Right renal cortex interstitium (tissue), 3 donors: ENCODE measurements around the gene NOTCH4. TPM values are rescaled to one million over a fixed set of nuclear protein-coding genes. Genes with fewer than 3 reads are reported as not detected.

Source experiments
- DNase-seq, 3 donors: peaks; one replicate each; pipeline ENCODE4 v3.0.0-alpha.2; 2013; ENCODE audit warnings: low read depth in 3 of 3, low spot score in 2 of 3
- polyA plus RNA-seq, 3 donors: library from polyadenylated mRNA; unstranded; fragments of 120-200 nt; gene quantifications; one replicate each; pipeline ENCODE4 v1.2.1, GENCODE V29; 2013; ENCODE audit not compliant: insufficient read length in 3 of 3

The NOTCH4 gene
- polyA plus RNA-seq, 3 donors: 13.2 to 16.5 (median 14.1) TPM

DNA sequence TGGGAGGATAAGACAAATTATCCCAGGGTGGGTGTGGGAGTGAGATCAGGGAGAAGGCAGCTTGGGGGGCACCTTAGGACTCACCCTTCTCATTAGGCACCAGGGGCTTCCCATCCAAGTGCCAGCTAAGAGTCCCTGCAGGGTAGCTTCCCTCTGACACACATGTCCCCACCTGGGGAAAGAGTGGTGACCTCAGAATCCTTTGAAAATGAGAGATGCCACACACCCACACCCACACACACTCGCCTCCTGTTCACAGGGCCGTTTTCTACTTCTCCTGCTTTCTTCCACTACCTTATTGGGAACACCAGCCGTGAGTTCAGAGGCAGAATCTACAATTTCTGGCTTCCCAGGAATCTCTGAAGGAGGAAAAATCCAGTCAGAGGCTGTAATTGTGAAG lies 40.8 kb downstream of the NOTCH4 start:
- DNase-seq: no peak

DNA sequence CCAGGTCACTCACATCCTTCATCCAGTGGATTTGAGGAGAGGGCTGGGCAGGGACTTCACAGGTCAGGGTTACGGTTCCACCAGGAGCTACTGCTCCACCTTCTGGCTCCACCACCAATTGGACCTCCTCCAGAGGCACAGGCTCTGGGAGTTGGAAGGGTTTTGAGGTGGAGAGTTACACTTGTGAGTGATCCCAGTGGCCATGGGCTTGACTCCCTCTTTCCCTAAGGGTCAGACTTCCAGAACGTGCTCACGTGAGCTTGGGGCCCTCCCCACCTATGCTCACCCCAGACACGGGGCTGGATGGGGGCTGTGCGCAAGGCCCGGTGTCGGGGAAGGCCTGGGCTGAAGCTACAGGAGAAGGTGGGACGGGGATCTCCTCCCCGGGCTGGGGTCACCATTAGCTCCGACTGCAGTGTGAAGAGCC lies 41.3 kb downstream of the NOTCH4 start:
- DNase-seq: no peak

DNA sequence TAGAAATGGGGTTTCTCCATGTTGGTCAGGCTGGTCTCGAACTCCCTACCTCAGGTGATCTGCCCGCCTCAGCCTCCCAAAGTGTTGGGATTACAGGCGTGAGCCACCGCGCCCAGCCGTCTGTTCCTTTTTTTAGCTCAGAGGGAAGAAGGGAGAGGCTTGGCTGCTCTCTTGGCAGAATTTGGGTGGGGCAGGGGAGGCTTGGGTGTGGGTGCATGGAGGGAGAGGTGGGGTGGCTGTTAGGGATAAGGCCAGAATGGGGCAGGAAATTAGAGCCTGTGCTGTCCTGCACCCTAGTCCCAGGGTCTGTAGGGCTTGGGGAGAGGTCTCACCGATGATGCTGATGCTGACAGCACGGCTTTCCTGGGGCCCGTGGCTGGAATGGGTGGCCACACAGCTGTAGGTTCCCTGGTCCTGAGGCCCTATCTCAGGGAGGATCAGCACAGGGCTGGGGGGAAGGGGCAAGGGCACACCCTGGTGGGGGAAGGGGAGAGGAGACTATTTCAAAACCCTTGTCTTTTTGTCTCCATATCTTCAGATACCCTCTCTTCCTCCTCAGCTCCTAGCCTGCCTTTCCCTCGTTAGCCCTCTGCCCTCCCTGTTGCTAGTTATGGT lies 41.8 kb downstream of the NOTCH4 start:
- DNase-seq: no peak

DNA sequence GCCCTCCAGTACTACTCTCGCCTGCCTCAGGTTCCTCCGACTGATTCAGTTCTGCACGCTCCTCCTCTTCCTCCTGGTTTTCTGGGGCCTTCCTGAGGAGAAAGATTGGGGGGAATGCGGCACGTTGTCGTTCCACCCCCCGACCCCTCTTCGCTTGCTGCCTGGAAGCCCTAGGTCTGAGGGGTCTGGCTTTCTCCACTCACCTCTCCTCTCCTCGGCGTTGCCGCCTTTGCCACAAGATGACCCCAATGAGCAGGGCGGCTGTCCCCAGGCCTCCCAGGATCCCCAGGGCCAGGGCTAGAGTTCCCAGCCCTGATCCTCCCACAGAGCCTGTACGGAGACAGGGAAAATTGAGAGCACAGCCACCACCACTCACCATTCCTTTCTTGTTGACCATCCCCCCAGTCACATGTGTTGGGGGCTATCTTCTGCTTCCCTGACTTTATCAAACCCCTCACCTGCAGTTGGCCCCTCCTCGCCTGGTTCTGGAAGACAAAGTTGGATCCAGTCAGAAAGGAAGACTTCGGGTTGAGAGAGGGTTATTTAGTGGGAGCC lies 42.6 kb downstream of the NOTCH4 start:
- DNase-seq: no peak

DNA sequence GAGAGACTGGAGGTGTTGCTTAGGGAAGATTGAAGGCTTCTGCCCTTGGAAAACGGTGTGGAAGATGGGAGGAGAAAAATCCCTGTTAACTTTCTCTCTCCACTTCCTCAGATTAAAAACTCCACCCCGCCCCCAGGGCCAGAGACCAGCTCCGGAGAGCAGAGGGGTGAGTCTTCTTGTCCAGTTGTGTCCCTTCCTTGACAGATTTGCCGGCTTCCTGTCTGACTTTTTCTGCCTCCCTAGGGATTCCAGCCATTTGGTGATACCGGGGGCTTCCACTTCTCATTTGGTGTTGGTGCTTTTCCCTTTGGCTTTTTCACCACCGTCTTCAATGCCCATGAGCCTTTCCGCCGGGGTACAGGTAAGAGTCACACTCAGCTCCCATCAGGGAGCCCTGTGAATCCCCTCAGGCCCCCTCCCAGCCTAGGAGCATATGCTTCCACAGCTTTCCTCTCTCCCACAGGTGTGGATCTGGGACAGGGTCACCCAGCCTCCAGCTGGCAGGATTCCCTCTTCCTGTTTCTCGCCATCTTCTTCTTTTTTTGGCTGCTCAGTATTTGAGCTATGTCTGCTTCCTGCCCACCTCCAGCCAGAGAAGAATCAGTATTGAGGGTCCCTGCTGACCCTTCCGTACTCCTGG lies 44.0 kb downstream of the NOTCH4 start:
- DNase-seq: no peak

DNA sequence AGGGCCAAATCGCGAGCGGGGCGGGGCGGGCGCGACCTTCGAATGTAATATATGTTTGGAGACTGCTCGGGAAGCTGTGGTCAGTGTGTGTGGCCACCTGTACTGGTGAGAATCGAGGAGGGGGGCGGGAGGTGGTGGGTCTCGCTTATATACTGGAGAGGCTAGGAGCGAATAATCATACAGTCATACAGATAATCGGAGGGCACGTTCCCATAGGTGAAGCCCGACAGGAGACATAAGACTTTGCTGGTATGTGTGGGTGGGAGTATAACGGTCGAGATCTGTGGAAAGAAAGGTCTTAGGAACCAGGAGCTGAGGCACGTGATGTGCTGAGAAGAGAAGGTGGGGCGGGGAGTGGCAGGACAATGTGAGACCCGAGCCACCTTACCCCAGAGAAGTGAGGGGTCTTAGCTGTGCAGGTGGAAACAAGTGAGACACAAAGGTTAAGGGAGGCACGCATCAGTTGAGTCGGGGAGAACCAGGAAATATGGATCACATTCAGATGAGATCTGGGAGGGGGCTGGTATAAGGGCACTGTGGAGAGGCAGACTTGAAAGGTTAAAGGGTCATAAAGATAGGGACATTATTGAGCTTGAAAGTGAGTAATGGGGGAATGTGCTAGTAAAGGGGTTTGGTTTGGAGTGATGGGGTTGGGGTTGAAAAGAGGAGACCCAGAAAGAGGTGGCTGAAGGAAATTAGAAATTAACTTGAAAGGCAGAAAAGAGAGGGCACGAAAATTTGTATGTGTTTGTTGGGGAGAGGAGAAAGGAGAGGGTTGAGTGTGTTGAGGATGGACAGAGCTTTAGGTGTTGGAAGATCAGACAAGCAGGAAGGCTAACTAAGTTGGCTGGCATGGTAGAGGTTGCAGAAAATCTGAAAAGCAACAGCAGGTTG lies 45.1 kb downstream of the NOTCH4 start:
- DNase-seq: no peak

DNA sequence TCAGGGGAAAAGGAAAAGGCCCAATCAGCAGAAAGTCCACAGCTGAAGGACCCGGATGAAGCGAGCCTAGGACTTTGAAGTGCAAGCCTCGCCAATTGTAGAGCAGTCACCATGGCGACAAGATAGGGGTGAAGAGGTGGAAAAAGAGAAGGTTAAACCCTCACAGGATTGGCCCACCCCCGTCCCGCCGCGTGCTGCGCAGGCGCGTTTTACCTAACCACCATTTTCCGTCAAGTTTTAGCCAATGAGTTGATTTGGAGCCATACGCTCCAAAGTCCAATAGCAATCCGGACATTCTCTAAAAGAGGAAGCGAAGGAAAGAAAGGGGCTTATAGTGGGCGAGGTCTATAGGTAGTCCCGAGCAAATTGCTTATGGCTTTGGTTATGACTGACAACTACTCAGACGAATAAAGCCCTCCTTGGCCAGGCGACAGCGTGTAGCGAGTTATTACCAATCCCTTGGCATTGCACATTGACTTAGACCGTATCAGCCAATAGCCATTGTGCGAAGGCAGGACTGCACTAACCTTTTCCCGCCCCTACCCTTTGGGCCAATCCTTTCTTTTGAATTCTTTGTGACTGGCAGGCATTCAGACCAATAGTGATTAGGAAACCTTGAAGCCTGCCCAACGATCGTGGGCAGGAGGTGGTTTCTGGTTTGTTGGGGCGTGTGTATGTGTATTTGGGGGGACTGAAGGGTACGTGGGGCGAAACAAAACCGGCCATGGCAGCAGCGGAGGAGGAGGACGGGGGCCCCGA lies 45.9 kb downstream of the NOTCH4 start, which contains the start of gene RNF5:
TSS of gene RNF5 (plus strand) at position 618 of the 759 bp plus-strand sequence. CDS start at position 725, 107 bp downstream.
- peak; percentile 100 for DNase-seq

DNA sequence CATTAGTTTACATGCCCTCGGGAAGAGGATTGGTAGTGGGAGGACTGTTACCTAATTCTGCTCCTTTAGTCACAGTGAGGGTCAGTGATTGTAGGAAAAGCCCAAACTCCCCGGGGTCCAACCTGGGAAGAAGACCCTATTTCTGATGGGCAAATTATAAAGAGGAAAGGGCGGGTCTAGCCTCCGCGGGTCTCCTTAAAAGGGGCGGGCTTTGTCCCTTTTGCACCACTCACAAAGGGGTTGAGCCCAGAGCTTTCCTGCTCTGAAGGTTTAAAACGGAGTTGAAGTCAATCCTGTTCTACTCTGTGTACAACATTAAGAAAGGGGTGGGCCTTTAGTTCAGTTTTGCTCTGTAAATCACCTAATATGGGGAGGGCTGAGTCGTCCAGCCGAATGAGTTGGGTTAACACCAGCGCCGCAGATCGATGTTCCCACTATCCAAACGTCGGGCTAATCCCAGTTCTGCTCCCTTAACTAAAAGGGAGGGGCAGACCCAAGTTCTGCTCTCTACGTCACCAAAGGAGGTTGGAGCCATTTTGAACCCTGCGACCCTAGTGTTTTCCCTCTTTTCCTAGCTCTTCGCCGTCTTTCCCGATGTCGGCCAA lies 46.6 kb downstream of the NOTCH4 start:
- no peak for DNase-seq

DNA sequence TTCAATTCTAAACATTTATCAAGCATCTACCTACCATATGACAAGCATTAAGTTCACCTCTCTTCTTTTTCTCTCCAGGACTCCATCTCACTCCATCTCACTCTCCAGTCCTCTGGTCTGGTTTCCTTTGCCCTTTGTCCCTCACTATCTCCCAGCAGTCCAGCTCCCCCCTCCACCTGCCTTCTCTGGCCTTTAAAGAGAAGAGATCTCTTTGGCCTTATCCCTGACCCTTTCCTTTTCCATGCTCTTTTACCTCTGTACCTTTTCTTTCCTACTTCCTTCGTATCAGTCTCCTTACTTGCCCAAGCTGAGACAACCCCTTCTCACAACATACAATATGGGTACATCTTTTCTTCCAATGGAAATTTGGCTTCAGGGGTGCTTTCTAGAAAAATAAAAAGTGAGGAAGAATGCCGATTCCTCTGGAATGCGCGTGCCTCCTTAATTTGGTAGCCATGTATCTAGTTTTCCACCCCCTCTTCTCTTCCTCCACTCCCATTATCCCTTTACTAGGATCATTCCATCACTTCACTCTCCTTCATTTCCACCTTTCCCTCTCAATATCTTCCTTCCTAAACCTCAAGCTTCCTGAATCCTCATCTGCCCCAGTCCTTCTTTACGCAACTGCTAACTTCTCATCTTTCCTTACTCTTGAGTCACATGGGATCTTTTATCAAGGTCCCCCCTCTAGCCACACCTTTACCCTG lies 47.2 kb downstream of the NOTCH4 start:
- no peak for DNase-seq

DNA sequence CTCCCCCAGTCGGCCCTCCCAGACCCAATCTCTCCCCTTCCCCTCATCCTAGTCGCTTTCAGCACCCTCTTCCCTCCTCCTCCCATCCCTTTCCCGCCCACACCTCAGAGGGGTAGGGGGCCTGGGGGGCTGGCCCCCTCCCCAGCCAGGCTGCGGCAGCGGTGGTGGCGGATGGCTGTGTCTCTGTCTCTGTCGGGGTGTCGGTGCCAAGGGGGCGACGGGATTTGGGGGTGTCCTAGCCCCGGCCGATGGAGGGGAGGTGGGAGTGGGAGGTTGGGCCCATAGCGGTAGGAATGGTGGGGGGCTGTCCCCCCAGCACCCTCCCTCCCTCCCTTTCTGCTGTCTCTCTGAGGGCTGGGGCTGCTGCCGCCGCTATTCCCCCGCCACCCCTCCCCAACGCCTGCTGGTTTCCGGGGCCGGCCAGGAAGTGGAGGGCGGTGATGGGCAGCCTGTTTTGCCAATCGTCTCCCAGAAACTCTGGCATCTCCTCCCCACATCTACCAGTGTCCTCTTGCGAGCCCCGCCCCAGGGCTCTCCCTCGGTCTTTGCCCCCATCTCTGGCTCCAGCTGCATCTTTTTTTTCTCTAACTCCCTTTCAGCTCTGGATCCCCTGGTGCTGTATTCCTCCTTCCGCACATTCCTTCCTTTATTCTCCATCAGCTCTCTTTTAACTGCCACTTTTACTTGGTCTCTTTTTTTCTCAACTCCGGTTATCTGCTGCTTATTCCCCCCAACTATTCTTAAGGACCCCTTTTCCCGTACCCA lies 48.0 kb downstream of the NOTCH4 start, which contains the start of gene AGPAT1:
TSS of gene AGPAT1 (minus strand) at position 374 of the 765 bp plus-strand sequence. CDS start 4,588 bp downstream, outside the sequence.
- DNase-seq: peak in 2 of 3 donors; percentile 90 to 94

DNA sequence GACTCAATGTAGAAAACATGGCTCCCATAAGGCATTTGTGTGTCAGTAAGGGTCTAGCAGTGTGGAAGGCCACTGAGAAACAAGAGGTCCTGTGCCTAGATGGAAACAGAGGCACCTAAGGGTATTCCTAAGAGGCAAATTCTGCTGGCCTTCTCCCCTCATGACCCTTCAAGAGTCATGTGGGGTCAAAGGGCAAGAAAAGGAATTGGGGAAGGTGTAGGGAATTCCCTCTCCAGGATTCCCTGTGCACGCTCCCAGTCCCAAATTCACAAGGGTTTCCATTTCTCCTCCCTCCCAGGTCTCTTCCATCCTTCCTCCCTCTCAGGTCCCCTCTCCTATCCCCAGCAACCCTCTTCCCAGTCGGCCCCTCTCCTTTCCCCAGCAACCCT lies 48.6 kb downstream of the NOTCH4 start:
- DNase-seq: no peak

DNA sequence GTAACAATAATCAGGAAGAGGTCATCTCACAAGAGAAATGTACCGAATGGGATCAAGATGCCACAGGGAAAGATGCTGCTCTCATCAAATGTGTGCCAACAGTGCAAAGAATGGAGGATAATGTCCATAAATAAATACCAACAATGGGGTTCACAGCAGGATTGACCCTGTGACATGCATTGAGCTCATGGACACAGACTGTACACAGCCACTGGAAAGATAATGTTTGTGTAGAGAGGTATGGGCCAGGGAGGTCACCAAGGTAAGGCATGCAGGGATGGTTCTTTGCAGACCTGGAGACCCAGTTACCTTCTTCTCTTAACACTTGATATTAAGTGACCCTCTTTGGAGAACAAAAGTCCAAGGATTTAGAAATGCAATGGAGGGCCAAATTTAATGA lies 49.5 kb downstream of the NOTCH4 start:
- no peak for DNase-seq

DNA sequence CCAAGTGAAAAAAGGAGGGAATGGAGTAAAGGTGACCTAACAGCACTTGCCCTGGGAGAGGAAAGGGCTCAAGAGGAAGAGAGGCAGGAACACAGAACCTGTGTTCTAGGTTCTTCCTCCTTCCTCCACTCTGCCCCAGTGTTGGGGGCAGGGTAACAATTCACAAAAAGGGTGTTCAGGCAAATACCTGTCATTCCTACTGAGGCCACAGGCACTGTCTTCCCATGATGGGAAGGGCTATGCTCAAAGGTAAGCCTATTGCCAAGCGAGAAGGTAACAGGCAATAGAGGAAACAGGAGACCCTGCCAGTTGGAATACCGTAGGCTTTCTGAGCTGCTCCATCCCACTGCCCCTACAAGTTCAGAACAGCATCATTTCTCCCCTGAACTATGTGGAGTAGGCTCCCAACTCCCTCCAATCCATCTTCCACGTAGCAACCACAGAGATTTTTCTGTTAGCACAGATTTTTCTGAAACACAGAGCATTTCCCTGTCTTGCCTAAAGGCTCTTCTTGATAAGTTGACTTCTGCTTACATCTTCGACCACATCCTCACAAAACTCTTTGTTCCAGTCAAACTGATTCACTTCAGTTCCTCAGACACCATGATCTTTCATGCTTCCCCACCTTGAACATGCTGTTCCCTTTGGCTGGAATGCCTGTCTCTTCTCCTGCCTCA lies 50.7 kb downstream of the NOTCH4 start:
- DNase-seq: no peak

DNA sequence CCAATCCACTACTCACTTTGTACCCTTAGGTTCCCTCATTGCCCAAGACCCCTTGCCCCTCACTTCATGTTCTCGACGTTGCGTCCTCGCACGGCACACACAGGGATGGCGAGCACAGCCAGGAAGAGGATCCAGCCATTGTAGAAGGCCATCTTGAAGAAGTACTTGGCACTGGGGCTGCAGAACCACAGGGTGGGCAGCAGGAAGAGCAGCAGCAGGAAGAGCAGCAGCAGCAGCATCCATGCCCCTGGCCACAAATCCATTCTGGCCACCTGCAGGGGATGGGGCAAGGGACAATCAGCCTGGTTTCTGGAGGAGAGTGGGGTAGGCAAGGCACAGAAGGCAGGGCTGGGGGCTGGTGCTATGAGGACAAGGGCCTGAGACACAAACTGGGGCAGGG lies 52.6 kb downstream of the NOTCH4 start:
- no peak for DNase-seq

DNA sequence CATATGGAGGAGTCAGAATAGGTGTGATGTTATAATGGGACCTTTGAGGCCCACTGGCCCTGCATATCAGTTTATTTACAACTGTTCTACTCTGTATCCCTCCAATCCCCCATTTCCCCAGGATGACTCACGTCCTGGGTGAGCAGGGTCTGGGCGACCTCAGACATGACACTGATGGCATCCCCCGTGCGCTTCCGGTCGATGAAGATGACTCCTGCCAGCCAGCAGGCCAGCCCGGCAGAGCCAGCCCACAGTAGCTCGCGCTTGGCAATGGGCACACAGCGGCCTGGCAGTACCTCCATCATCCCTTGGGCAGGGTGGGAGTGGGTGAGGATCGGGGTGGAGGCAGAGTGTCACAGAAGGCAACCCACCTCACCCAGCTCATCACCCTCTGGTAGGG lies 53.6 kb downstream of the NOTCH4 start:
- no peak for DNase-seq

DNA sequence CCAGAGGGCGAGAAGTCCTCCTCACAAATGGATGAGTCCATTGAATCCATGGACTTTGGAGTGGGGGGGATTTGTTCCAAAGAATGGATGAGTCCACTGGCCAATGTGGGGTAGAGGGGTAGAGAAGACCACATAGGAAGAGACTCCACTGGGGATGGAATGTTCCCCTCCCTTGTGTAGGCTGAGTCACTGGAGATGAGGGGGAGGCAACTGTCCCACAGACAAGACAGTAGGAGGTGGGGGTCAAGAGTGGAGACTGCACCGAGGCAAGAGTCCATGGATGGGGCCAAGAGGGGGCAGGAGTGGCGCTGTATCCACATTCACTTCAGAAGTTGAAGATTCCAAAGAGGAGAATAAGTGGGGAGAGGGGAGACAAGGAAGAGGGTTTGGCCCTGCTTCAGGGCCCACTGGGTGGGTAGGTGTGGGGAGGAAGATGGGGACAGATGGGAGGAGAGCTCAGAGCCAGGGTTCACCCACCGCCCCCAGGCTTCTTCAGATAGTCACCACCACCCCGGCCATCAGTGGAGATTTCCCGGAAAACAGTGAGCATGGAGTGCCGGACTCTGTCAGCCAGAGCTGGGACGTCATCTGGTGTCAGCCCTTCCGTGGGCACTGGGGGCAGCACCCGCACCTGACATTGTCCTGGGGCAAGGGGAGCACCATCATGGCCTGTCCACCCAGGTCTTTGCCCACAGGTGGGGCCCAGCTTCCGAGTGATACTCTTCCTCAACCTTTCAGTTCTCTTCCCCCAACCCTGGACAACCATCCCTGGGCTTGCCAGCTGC lies 54.9 kb downstream of the NOTCH4 start:
- no peak for DNase-seq

DNA sequence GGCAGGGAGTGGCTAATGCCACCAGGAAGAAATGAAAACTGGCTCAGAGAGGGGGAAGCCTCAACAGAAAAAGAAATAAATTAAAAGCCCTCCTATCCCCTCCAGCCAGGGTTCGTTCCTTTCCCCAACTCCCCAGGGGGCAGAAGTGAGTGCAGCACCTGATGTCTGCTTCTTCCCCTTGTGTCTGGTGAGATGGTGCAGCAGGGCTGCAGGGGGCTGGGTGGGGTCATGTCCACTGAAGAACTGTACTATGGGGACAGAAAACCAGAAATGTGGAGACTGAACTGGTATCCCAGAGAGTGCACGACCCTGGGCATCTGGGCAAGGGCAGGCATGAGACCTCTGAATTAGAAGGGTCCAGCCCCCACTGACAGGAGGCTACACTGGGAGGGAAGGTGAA lies 55.5 kb downstream of the NOTCH4 start:
- DNase-seq: no peak
